Stimulated activated naive CD8-positive, alpha-beta T cell treated with anti-CD3 and anti-CD28 coated beads, Interleukin-15, amount 100 ng/mL, for 72 hours (primary cell): Measurements from ENCODE around the gene PTPRD.

ENCODE experiments used
- ATAC-seq: fragments of 150-1000 bp; cut with Tn5 transposase; 2 replicates; pipeline ENCODE4 v1.10.0; 2021; ENCODE audit warnings: mild to moderate bottlenecking, moderate library complexity
- DNase-seq, 2 donors: peaks; one replicate each; pipeline ENCODE4 v3.0.0; 2021 to 2022
- H3K27ac Mint-ChIP-seq, 2 donors: one replicate each; pipeline ENCODE4 v1.8.0; 2022; ENCODE audit warnings: mild to moderate bottlenecking in 2 of 2, mixed read lengths in 2 of 2, moderate library complexity in 2 of 2
- H3K27me3 Mint-ChIP-seq: one replicate; pipeline ENCODE4 v1.8.0; 2022; ENCODE audit warnings: mixed read lengths
- H3K4me1 Mint-ChIP-seq: one replicate; pipeline ENCODE4 v1.8.0; 2022; ENCODE audit warnings: mild to moderate bottlenecking, mixed read lengths
- H3K4me3 Mint-ChIP-seq, 2 donors: one replicate each; pipeline ENCODE4 v1.8.0; 2022; ENCODE audit warnings: mild to moderate bottlenecking in 2 of 2, mixed read lengths in 2 of 2, moderate library complexity in 1 of 2
- H3K9me3 Mint-ChIP-seq, 2 donors: one replicate each; pipeline ENCODE4 v1.8.0; 2022; ENCODE audit warnings: mixed read lengths in 2 of 2

The PTPRD gene

GRCh38 chr9:9620736-9621135 lies 992.1 kb downstream of the PTPRD start:
- Mint-ChIP-seq H3K27me3 (no peaks in the 10 kb centered on the region), H3K9me3 (peaks cover 4 to 6% of the 10 kb centered on the region in 2 donors), H3K27ac (no peak overlapping the region), H3K4me3 (no peak overlapping the region), H3K4me1 (no peaks in the 10 kb centered on the region)
- ATAC-seq (no peak), DNase-seq (no peak)

- peaks cover 4 to 6% of the 10 kb centered on the region in 2 donors for H3K9me3 Mint-ChIP-seq
- DNase-seq (no peak), ATAC-seq (no peak)
- H3K4me3 Mint-ChIP-seq = no peak overlapping the region
- no peaks in the 10 kb centered on the region for H3K27me3 Mint-ChIP-seq
- H3K27ac Mint-ChIP-seq = no peak overlapping the region
- H3K4me1 Mint-ChIP-seq = no peaks in the 10 kb centered on the region
Observed at GRCh38 chr9:9615086-9615485, 997.7 kb downstream of the PTPRD start.

- Mint-ChIP-seq H3K9me3 (peaks cover 4 to 6% of the 10 kb centered on the region in 2 donors), H3K4me1 (no peaks in the 10 kb centered on the region), H3K27me3 (no peaks in the 10 kb centered on the region), H3K4me3 (no peak overlapping the region), H3K27ac (no peak overlapping the region)
- DNase-seq = no peak
- ATAC-seq = no peak
Observed at GRCh38 chr9:9614607-9615006, 998.2 kb downstream of the PTPRD start.

GRCh38 chr9:9612755-9613154 lies 1000.0 kb downstream of the PTPRD start:
- no peak for ATAC-seq
- no peak for DNase-seq
- Mint-ChIP-seq H3K9me3 (peaks cover 4 to 6% of the 10 kb centered on the region in 2 donors), H3K4me3 (no peak overlapping the region), H3K27me3 (no peaks in the 10 kb centered on the region), H3K27ac (no peak overlapping the region), H3K4me1 (no peaks in the 10 kb centered on the region)

GRCh38 chr9:9612270-9612669 lies 1000.5 kb downstream of the PTPRD start:
- no peaks in the 10 kb centered on the region for H3K27me3 Mint-ChIP-seq
- no peak for DNase-seq
- no peak for ATAC-seq
- H3K4me1 Mint-ChIP-seq = no peaks in the 10 kb centered on the region
- no peak overlapping the region for H3K4me3 Mint-ChIP-seq
- peaks cover under 1 to 2% of the 10 kb centered on the region in 2 donors for H3K9me3 Mint-ChIP-seq
- H3K27ac Mint-ChIP-seq = no peak overlapping the region

- no peaks in the 10 kb centered on the region for H3K4me1 Mint-ChIP-seq
- DNase-seq (no peak), ATAC-seq (no peak)
- H3K27me3 Mint-ChIP-seq = no peaks in the 10 kb centered on the region
- no peak overlapping the region for H3K27ac Mint-ChIP-seq
- H3K9me3 Mint-ChIP-seq = no peaks in the 10 kb centered on the region
- H3K4me3 Mint-ChIP-seq = no peak overlapping the region
Observed at GRCh38 chr9:9605681-9606080, 1007.1 kb downstream of the PTPRD start.

- Mint-ChIP-seq H3K4me1 (no peaks in the 10 kb centered on the region), H3K4me3 (no peak overlapping the region), H3K27ac (no peak overlapping the region), H3K9me3 (no peaks in the 10 kb centered on the region), H3K27me3 (no peaks in the 10 kb centered on the region)
- DNase-seq = no peak
- ATAC-seq = no peak
Observed at GRCh38 chr9:9603345-9603744, 1009.5 kb downstream of the PTPRD start.

GRCh38 chr9:9598723-9599122 lies 1014.1 kb downstream of the PTPRD start:
- H3K4me3 Mint-ChIP-seq = no peak overlapping the region
- H3K4me1 Mint-ChIP-seq = no peaks in the 10 kb centered on the region
- DNase-seq (no peak), ATAC-seq (no peak)
- H3K9me3 Mint-ChIP-seq = no peaks in the 10 kb centered on the region
- H3K27me3 Mint-ChIP-seq = no peaks in the 10 kb centered on the region
- H3K27ac Mint-ChIP-seq = no peak overlapping the region

- DNase-seq (no peak), ATAC-seq (no peak)
- H3K9me3 Mint-ChIP-seq = no peaks in the 10 kb centered on the region
- H3K4me1 Mint-ChIP-seq = no peaks in the 10 kb centered on the region
- H3K4me3 Mint-ChIP-seq = no peak overlapping the region
- no peak overlapping the region for H3K27ac Mint-ChIP-seq
- H3K27me3 Mint-ChIP-seq = no peaks in the 10 kb centered on the region
Observed at GRCh38 chr9:9592104-9592503, 1020.7 kb downstream of the PTPRD start.

GRCh38 chr9:9585920-9586319 lies 1026.9 kb downstream of the PTPRD start:
- no peaks in the 10 kb centered on the region for H3K27me3 Mint-ChIP-seq
- no peaks in the 10 kb centered on the region for H3K4me1 Mint-ChIP-seq
- peaks cover 4 to 8% of the 10 kb centered on the region in 2 donors for H3K9me3 Mint-ChIP-seq
- no peak overlapping the region for H3K4me3 Mint-ChIP-seq
- no peak overlapping the region for H3K27ac Mint-ChIP-seq
- ATAC-seq (no peak), DNase-seq (no peak)

GRCh38 chr9:9574080-9574479 lies 1038.7 kb downstream of the PTPRD start:
- no peak for DNase-seq
- H3K9me3 Mint-ChIP-seq = peaks cover 0 to 7% of the 10 kb centered on the region in 2 donors
- no peak overlapping the region for H3K27ac Mint-ChIP-seq
- no peak for ATAC-seq
- no peaks in the 10 kb centered on the region for H3K27me3 Mint-ChIP-seq
- H3K4me3 Mint-ChIP-seq = no peak overlapping the region
- no peaks in the 10 kb centered on the region for H3K4me1 Mint-ChIP-seq

- Mint-ChIP-seq H3K27me3 (no peaks in the 10 kb centered on the region), H3K27ac (no peak overlapping the region), H3K4me3 (no peak overlapping the region), H3K9me3 (peaks cover 5 to 15% of the 10 kb centered on the region in 2 donors), H3K4me1 (no peaks in the 10 kb centered on the region)
- no peak for ATAC-seq
- no peak for DNase-seq
Observed at GRCh38 chr9:9565700-9566099, 1047.1 kb downstream of the PTPRD start.

GRCh38 chr9:9563817-9564216 lies 1049.0 kb downstream of the PTPRD start:
- no peak overlapping the region for H3K27ac Mint-ChIP-seq
- ATAC-seq (no peak), DNase-seq (no peak)
- no peaks in the 10 kb centered on the region for H3K4me1 Mint-ChIP-seq
- H3K27me3 Mint-ChIP-seq = no peaks in the 10 kb centered on the region
- H3K9me3 Mint-ChIP-seq = peaks cover 10 to 12% of the 10 kb centered on the region in 2 donors
- H3K4me3 Mint-ChIP-seq = no peak overlapping the region

GRCh38 chr9:9560382-9561035 lies 1052.3 kb downstream of the PTPRD start:
- H3K27ac Mint-ChIP-seq = no peak overlapping the region
- ATAC-seq = no peak
- no peak overlapping the region for H3K4me3 Mint-ChIP-seq
- H3K9me3 Mint-ChIP-seq = peaks cover 10 to 12% of the 10 kb centered on the region in 2 donors
- no peaks in the 10 kb centered on the region for H3K4me1 Mint-ChIP-seq
- no peak for DNase-seq
- H3K27me3 Mint-ChIP-seq = no peaks in the 10 kb centered on the region

- no peak for ATAC-seq
Observed at GRCh38 chr9:9558907-9559306, 1053.9 kb downstream of the PTPRD start.

GRCh38 chr9:9557804-9558334 lies 1054.9 kb downstream of the PTPRD start:
- Mint-ChIP-seq H3K27me3 (no peaks in the 10 kb centered on the region), H3K27ac (no peak overlapping the region), H3K9me3 (peaks cover 10 to 12% of the 10 kb centered on the region in 2 donors), H3K4me3 (no peak overlapping the region), H3K4me1 (no peaks in the 10 kb centered on the region)
- no peak for DNase-seq
- ATAC-seq = no peak

More at GRCh38 chr9:9558907-9559306, 1053.9 kb downstream of the PTPRD start:
- H3K27me3 Mint-ChIP-seq = no peaks in the 10 kb centered on the region
- peaks cover 10 to 12% of the 10 kb centered on the region in 2 donors for H3K9me3 Mint-ChIP-seq
- no peak overlapping the region for H3K27ac Mint-ChIP-seq
- H3K4me3 Mint-ChIP-seq = no peak overlapping the region
- no peaks in the 10 kb centered on the region for H3K4me1 Mint-ChIP-seq
- DNase-seq = no peak
